Central memory CD4-positive, alpha-beta T cell (primary cell): Measurements from ENCODE around the gene MFSD1.

Experiments
- DNase-seq: peaks from one replicate; pipeline ENCODE4 v3.0.0; 2022

Gene MFSD1

DNA sequence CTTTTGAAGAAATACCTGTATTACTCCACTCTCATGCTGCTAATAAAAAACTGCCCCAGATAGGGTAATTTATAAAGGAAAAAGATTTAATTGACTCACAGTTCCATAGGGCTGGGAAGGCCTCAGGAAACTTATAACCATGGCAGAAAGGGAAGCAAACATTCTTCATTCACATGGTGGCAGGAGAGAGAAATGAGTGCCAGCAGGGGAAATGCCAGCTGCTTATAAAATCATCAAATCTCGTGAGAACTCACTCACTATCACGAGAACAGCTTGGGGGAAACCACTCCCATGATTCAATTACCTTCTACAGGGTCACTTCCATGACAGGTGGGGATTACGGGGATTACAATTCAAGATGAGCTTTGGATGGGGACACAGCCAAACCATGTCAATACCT, 18.7 kb downstream of the MFSD1 start:
- DNase-seq, result no peak

DNA sequence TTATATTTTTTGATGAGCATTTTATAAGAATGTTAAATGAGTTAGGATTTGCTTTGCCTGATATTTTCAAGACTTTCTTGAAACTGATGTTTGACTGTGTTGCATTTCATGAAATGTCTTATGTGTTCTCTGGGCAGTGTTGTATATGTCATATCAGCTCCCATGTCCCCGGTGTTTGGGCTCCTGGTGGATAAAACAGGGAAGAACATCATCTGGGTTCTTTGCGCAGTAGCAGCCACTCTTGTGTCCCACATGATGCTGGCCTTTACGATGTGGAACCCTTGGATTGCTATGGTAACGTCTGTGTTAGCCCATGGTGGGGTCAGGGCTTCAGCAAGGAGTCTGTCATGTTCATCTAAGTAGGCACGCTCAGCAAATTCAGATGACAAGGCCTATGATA, 20.0 kb downstream of the MFSD1 start:
- no peak for DNase-seq

DNA sequence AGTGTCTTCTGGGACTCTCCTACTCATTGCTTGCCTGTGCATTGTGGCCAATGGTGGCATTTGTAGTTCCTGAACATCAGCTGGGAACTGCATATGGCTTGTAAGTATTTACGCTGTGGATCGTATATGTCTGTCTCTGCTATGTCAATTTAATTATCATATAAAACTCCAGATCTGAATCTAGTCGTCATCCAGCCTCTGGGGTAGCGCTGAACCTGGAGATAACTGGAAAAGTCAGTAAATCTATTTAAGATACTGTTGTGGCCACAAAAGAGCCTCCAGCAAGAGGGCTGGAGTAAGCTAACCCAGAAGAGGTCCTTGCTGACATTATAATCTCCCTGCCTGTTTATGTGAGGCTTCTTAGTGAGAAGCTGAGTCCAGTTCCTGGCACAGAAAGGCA, 21.6 kb downstream of the MFSD1 start:
- DNase-seq, result no peak

DNA sequence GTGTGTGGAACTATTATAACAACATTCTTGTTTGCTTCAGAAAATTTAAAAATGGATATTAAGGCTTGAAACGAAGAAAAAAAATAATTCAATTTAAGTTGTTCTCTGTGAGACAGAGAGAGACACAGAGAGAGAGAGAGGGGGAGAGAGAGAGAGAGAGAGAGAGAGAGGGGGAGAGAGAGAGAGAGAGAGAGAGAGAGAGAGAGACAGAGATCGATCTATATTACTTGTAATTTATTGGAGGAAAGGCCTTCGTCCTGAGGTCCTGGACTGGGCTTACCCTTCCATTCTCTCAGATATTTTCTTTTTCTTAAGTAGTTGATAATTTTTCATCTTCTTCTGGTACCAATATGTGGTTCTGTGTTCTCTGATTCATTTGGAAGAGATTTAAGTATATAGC, 25.9 kb downstream of the MFSD1 start:
- DNase-seq, result no peak

DNA sequence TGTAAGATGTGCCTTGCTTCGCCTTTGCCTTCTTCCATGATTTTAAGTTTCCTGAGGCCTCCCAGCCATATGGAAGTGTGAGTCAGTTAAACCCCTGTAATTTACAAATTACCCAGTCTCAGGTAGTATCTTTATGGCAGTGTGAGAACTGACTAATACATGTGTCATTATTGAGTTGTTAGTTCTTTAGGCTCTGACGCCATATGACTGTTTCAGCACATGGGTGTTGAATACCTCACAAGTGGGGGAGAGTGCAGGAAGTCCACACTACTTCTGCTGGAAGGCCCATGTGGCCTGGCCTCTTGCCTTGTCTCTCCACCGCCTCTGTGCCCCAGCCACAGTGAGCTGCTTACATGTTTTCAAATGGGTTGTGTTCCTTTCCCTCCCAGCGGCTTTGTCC, 28.5 kb downstream of the MFSD1 start:
- DNase-seq, result no peak

DNA sequence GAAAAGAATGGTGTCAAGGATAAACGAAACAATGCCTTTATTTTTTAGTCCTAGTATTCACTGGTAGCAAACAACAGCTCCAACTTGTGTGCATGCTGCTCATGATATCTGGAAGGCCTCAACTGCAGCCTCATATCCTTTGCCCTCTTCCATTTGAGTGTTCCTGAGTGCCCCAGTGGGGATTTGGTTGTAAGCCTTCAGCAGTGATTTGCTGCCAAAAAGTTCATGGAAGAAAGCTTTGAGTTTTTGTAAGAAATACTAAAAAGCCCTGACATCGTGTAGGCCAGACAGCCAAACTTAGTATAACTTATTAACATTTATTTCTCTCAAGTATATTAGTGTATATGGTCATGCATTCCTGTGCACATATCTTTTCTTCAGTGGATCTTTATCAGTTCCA, 30.0 kb downstream of the MFSD1 start:
- DNase-seq, result no peak

- DNase-seq, result no peak
Measured at GRCh38 chr3:158835631-158836030, 33.8 kb downstream of the MFSD1 start.

GRCh38 chr3:158836312-158836711, 34.5 kb downstream of the MFSD1 start:
- DNase-seq, result no peak

DNA sequence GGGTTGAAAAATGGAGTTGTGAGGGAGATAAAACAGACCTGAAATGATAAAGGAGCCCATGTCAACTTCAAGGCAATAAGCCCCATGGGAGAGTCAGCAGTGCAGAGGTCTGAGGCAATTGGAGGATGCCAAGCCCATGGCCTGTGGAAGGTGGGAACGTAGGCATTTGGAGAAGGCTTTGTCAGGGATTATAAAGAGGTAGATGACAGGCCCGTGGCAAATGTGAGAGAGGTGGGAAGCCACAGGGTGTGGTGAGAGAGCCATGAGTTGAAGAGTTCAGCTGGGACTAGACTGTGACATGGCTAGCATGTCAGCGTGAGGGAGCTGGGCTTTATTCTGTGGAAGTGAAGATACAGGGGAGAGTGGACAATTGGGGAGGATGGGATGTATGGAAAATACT, 35.4 kb downstream of the MFSD1 start:
- no peak for DNase-seq

- DNase-seq, result no peak
Measured at GRCh38 chr3:158839966-158840365, 38.1 kb downstream of the MFSD1 start.

DNA sequence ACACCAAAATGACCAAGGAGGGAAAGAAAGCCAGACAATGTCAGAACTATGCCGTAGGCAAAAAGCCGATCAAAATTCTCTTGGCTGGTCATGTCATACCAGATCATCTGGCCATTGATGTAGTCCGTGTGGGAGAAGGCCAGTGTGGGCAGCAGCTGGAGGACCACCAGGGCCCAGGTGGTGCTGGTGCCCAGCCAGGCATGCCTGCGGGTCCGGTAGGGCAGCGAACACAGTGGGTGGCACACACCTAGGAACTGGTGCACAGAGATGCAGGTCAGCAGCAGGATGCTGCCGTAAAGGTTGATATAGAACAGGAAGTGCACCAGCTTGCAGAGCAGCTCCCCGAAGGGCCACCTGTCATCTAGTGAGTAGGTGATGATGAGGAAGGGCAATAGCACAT, 39.5 kb downstream of the MFSD1 start:
- DNase-seq, result no peak

GRCh38 chr3:158842976-158843375, 41.1 kb downstream of the MFSD1 start:
- no peak for DNase-seq

DNA sequence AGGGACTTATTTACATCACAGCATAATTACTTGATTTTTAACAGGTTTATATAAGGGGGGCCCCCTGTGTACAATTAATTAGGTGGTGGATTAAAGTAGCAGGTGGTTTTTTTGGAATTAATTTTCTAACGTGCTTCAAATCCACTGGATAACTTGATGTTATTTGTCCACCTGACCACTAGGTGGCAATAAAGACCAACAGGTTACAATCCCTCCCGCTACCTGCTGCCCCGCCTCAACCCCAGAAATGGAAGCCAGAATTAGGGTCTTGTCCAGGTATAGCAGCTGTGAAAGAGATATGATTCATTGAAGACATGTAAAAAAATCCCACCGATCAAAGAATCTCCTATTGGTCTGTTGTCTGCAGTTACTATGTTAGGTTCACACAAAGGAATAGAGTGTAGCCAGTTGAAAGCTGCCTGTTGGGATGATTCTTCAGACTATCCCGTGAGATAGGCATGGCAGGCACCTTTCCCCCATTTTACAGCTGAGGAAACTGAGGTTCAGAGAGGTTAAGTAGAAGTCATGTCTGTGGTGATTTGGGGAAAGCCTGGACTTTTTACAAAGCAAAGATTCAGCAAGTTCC, 44.0 kb downstream of the MFSD1 start:
- peak; percentile 34 for DNase-seq

GRCh38 chr3:158846803-158847451, 45.1 kb downstream of the MFSD1 start:
- no peak for DNase-seq

DNA sequence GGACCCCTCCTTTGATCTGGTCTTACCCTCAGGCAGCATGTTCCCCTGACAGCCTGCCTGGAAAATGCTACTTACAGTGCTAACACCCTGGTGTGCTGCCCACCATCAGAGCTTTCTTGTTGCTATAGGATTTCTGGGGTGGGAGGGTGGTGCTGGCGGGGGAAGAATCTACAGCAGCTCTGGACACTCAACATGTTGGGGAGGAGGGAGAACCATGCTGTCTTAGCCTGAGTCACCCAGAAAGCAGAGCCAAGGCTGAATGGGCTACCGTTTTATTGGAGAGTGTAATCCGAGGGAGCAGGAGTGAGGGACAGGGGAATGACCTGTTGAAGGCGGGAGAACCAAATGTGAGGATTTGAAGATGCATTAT, 45.6 kb downstream of the MFSD1 start:
- DNase-seq, result no peak

DNA sequence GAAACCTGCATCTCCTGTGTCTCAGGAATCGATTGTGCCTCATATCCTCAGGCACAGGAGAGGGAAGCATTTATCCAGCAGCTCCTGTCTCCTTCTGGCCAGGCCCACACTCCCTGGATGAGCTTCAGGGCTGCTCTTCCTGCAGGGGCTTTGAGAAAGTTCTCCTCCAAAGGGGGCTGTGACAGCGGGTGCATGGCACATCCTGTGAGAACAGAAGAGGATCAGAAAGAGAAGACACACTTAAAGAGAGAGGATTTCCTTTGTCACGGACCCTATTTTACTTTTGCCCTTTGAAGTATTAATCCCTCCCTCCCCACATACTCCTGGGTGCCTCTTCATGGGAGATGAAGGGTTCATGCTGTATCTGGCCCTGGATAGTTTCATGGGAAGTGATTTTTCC, 46.0 kb downstream of the MFSD1 start:
- DNase-seq, result no peak

DNA sequence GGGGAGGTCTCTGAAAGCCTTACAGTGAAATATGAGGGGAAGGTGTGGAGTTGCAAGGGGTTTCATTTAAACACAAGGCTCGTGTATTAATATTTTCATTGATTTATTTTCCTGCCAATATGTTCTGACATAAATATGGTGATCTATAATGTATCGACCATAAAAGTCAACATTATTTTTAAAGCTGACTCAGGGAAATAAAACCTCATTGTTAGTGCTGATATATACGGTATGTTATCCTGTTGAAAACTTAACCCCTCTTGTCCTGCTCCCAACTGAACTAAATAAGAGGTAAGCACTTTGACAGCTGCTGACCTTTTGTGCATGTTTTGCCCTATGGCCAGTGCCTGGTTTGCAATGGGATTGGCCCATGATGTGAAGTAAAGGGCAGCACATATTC, 47.9 kb downstream of the MFSD1 start:
- no peak for DNase-seq

DNA sequence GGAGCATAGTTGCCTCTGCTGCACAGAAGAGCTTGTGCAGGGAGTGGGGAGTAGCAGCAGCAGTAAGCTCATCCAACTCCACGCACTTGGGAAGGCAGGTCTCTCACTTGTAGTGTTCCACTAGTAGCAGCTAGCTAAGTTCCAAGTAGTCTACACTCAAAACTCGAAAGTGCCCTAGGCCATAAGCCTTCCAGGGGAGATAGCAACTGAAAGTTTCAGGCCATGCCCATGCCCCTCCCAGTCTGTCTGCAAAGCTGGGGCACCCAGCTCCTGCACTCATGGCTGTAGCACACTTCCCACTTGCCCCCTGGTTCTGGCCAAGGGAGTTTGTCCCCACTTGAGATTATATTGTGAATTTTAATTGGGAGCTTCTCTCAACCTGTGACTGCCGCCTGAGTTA, 57.5 kb downstream of the MFSD1 start:
- DNase-seq, result no peak

DNA sequence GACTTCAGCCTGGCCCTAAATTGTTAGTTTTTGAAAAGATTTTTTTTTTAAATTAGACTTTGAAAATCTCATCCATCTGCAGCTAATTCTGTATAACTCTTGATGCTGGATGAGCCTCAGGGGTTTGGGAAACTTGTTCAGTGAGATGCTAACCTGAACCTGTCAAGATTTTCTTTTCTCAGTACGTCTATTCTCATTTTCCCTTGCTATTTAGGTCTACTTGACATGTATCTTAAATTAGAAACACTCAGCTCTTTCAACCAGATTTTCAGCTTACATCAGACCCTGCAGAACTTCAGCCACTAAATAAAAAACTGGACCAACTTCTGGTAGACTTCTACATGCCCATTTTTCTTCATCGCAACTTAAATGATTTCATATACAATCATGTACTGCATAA, 61.4 kb downstream of the MFSD1 start:
- no peak for DNase-seq

GRCh38 chr3:158864492-158864891, 62.6 kb downstream of the MFSD1 start:
- DNase-seq, result no peak

GRCh38 chr3:158875700-158876099, 73.8 kb downstream of the MFSD1 start:
- DNase-seq, result no peak
